ENCODE data around the gene MAN1C1.

The MAN1C1 gene

DNA sequence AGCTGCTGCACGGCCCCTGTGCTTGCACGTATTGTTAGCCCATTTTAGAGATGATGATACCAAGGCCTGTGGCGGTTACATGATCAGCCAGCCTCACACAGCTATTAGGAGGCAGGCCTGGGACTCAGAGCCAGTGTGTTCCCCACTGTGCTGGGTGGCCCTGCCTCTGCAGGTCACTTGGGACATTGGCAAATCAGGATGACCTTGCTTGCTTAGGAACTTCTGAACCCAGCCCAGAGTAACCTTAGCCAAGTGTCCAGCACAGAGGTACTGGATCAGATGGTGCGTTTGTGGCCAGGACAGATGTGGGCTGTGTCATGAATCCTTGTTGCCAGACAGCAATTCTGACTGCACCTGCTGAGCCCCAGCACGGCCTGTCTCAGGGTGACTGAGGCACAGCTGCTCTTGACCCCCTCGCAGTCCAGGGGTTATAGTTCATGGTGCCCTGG lies 45.0 kb upstream of the MAN1C1 start:
- TF ChIP-seq, protein P1, sequence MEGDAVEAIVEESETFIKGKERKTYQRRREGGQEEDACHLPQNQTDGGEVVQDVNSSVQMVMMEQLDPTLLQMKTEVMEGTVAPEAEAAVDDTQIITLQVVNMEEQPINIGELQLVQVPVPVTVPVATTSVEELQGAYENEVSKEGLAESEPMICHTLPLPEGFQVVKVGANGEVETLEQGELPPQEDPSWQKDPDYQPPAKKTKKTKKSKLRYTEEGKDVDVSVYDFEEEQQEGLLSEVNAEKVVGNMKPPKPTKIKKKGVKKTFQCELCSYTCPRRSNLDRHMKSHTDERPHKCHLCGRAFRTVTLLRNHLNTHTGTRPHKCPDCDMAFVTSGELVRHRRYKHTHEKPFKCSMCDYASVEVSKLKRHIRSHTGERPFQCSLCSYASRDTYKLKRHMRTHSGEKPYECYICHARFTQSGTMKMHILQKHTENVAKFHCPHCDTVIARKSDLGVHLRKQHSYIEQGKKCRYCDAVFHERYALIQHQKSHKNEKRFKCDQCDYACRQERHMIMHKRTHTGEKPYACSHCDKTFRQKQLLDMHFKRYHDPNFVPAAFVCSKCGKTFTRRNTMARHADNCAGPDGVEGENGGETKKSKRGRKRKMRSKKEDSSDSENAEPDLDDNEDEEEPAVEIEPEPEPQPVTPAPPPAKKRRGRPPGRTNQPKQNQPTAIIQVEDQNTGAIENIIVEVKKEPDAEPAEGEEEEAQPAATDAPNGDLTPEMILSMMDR (IDR thresholded peaks at IDR 0.05; ENCODE audit: low read depth, low read length) = no peak
- no peak for DNase-seq (ENCODE audit: extremely low read depth, low read depth)

DNA sequence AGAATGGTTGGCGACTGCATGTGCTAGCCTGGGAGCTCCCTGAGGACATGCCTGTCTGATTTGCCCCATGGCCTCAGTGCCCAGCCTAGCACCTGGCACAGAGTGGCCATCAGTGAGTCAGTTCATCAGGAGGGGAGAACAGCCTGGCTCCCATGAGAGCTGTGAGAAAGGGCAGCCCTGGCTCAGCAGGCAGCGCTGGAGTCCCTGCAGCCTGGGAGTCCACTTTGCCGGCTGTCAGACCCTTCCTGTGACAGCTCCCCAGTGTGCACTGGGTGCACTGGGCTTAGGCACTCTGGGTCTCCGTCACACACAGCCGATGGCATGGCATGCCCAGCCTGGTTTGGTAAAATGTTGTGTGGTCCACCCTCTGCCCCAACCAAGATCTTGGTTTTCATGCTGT lies 44.5 kb upstream of the MAN1C1 start:
- TF ChIP-seq, protein P1 (IDR thresholded peaks at IDR 0.05; ENCODE audit: low read depth, low read length) = no peak
- DNase-seq (ENCODE audit: extremely low read depth, low read depth) = no peak

DNA sequence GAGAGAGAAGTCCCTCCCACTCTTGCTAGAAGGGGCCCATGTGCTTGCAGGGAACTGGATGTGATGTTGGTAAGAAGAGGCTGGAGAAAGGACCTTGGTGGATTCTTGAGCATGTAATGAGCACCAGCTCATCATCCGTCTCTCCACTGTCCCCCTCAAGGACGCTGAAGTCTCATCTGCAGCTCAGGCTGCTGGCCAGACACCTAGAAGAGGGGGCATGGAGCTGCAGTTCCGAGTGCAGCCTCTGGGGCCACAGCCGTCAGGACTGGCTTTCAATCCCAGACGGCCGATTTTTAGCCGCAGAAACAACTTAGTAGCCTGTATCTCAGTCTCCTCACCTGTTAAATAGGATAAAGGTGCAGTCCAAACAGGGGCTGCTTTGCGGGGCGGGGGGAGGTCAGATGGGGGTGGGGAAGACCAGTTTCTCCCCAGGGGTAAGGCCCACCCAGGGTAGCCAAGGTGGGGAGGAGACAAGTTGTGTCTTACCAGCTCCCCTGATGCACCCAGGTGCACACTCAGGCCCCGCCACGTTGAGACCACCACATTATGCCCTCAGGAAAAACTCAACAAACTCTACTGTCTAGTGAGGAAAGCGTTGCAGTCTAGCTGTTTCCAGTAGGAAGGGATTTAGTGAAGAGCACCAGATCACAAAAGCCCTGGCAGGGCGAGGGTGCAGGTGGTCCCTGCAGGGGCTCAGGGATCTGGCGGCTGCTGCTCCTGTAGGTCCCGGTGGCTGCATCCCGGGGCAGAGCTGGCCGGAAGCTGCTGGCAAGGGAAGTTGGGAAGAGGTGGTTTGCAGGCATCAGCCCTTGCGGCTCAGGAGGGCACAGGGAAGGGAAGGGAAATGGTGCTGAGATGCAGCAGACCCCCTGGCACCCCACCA lies 43.6 kb upstream of the MAN1C1 start:
- DNase-seq (ENCODE audit: extremely low read depth, low read depth) = no peak
- TF ChIP-seq, protein P1 (IDR thresholded peaks at IDR 0.05; ENCODE audit: low read depth, low read length) = peak; percentile 75

DNA sequence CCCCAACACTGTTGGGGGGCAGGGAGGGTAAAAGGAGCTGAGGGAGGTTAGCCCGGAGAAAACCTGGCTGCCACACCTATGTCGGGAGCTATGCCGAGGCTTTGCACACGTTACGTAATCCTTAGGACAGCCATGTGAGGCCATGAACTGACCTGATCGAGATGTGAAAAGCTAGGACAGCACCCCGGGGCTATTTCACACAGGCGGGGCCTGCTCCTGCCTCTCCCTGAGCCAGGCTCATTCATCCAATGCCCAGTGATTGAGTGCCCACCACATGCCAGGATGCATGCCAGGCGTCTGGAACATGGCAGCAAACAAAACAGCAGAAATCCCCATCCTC lies 43.0 kb upstream of the MAN1C1 start:
- DNase-seq (ENCODE audit: extremely low read depth, low read depth) = no peak
- TF ChIP-seq, protein P1 (IDR thresholded peaks at IDR 0.05; ENCODE audit: low read depth, low read length) = no peak

DNA sequence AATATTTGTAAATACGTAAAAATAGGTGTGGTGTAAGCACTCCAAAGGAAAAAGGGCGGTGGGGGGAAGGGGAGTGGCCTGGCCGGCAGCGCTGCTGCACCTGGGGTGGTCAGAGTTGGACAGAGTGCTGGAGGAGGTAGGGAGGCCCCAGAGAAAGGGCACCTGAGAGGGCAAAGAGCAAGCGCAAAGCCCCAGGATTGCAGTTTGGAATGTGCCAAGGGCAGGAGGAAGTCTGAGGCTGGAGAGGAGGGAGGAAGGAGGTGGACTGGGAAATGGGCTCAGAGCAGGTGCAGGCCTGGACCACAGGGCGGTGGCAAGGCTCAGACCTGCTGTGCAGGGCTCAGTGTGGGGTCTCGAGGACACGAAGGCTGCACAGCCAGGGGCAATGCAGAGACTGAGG lies 42.6 kb upstream of the MAN1C1 start:
- no peak for DNase-seq (ENCODE audit: extremely low read depth, low read depth)
- TF ChIP-seq, protein P1 (IDR thresholded peaks at IDR 0.05; ENCODE audit: low read depth, low read length) = no peak

DNA sequence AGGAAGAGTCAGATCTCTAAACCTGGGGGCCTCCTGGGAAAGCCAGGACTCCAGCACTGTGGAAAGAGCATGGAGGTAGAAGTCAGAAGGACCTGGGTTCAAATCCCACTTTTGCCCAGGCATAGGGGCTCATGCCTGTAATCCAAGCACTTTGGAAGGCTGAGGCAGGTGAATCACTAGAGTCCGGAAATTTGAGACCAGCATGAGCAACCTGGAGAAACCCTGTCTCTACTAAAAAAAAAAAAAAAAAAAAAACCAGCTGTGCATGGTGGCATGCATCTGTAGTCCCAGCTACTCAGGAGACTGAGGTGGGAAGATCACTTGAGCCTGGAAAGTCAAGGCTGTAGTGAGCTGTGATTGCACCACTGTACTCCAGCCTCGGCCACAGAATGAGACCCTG lies 41.4 kb upstream of the MAN1C1 start:
- DNase-seq (ENCODE audit: extremely low read depth, low read depth) = no peak
- TF ChIP-seq, protein P1 (IDR thresholded peaks at IDR 0.05; ENCODE audit: low read depth, low read length) = no peak

DNA sequence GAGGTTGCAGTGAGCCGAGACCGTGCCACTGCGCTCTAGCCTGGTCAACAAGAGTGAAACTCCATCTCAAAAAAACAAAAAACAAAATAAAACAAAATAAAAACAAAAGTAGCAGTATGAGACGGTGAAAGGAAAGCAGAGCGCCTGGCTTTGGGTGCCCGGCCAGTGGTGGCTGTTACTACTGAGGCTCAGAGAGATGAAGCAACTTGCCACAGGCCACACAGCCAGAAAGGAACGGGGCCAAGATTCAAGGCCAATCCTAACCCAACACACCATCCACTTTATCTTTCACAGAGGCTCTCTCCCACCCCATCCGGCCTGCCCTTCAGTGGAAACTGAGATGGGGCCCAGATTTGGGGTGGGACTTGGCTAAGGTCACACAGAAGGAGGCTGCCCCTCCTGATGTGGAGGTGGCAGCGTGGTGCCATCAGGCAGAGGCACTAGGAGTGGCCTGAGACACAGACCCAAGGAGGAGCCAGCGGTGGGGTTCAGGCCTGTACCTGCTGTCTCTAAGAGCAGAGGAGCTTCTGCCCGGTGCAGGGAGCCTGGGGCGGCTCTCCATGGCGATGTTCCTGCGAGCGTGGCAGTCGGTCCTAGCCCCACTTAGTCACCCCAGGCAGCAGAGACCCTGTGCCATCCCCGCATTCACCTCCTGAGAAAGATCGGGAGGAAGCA lies 40.0 kb upstream of the MAN1C1 start:
- no peak for DNase-seq (ENCODE audit: extremely low read depth, low read depth)
- TF ChIP-seq, protein P1 (IDR thresholded peaks at IDR 0.05; ENCODE audit: low read depth, low read length) = no peak
